ENCODE data around the gene MSMO1.
A peak's percentile ranks its signal among the peaks of the same experiment; 100 is the strongest.

Gene MSMO1

DNA sequence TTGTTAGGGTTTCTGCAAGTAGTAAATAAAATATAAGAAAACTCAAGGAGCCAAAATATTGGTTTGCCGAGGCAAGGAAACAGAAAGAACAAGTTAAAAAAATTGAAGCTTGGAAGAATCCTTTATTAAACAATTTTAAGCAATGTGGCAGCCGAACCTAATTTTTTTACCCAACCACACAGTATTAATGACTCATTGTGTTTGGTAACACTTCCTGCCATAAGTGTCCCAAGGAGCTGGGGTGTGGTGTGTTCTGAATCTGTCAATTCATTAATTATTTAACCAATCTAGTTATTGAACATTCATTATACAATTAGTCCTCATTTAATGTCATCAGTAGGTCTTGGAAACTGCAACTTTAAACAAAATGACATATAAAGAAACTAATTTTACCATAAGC is 32.0 kb downstream of the MSMO1 start:
- no peak overlapping the region for H3K4me3 ChIP-seq (ENCODE audit: control insufficient read depth, low read depth, low read length)
- no peak for DNase-seq (ENCODE audit: low read depth)
- TF ChIP-seq, protein P1, sequence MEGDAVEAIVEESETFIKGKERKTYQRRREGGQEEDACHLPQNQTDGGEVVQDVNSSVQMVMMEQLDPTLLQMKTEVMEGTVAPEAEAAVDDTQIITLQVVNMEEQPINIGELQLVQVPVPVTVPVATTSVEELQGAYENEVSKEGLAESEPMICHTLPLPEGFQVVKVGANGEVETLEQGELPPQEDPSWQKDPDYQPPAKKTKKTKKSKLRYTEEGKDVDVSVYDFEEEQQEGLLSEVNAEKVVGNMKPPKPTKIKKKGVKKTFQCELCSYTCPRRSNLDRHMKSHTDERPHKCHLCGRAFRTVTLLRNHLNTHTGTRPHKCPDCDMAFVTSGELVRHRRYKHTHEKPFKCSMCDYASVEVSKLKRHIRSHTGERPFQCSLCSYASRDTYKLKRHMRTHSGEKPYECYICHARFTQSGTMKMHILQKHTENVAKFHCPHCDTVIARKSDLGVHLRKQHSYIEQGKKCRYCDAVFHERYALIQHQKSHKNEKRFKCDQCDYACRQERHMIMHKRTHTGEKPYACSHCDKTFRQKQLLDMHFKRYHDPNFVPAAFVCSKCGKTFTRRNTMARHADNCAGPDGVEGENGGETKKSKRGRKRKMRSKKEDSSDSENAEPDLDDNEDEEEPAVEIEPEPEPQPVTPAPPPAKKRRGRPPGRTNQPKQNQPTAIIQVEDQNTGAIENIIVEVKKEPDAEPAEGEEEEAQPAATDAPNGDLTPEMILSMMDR (IDR thresholded peaks at IDR 0.05; ENCODE audit: control insufficient read depth, insufficient read depth, low read depth, low read length, missing control alignments), result no peak

DNA sequence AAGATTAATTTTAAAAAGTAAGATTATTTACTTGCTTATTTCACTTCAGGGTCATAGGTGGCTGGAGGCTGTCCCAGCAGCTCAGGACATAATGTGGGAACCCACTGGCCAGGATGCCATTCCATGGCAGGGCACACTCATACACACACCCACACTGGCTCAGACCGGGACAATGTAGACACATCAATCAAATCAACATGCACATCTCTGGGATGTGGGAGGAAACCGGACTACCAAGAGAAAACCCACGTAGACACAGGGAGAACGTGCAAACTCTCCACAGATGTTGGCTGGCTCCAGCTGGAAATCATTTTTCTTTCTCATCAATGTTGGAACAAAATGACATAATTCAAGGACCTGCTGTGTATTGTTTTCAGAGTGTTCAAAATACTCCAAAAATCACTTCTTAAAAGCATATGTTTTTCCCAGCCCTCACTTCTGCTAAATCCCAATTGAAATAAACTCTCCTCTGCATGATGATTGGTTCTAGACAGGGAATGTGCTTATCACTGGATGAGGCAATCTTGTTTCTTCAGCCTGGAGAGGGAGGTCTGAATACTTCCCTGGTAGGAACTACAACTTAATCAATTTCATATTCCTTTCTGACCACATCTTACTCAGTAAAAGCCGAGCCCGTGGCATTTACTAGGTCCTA is 32.7 kb downstream of the MSMO1 start:
- DNase-seq (ENCODE audit: low read depth), result peak; percentile 27
- H3K4me3 ChIP-seq (ENCODE audit: control insufficient read depth, low read depth, low read length), result no peak overlapping the region
- TF ChIP-seq, protein P1 (IDR thresholded peaks at IDR 0.05; ENCODE audit: control insufficient read depth, insufficient read depth, low read depth, low read length, missing control alignments), result no peak

DNA sequence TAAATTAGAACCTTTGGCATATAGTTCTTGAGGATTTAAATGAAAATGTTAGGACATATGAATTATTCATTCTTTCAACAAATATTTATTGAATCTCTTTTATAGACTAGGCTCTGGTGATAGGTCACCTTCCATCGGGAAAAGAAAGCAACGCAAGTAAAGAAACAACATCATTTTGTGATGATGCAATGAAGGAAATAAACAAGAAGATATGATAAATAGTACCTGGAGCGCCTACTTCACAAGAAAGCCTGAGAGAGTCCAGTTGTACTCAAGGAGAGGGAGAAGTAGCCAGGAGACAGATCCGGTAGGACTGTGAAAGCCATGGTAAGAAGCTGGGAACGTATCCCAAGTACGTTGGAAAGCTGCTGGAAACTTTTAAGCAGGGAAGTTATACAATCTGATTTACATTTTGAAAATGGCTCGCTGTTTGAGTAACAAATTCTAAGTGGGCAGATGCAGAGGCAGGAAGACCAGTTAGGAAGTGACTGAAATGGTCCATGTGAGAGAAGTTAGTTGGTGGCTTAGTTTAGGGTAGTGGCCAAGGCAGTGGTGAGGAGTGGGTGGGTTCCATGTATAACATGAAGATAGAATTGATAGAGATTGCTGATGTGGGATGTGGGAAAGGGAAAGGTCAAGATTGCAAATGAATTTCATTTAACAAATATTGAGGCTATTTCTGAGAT is 33.7 kb downstream of the MSMO1 start:
- no peak overlapping the region for H3K4me3 ChIP-seq (ENCODE audit: control insufficient read depth, low read depth, low read length)
- DNase-seq (ENCODE audit: low read depth), result no peak
- TF ChIP-seq, protein P1 (IDR thresholded peaks at IDR 0.05; ENCODE audit: control insufficient read depth, insufficient read depth, low read depth, low read length, missing control alignments), result no peak

DNA sequence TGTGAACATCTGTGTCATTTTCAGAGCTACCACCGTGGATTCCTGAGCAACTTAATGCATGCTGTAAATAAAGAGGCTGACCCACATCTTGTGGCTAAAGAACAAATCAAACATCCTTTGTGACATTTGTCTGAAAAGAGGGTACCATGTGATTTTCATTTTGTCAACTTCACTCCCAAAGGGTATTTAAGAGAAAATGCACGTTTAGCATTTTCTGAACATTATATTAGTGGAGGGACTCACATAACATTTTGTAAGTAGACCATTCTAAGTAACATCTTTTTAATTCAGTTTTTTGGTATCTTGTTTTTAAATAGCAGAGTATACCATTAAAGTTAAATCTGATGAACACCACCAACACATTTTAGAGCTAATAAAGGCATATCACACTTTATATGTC is 34.3 kb downstream of the MSMO1 start:
- H3K4me3 ChIP-seq (ENCODE audit: control insufficient read depth, low read depth, low read length), result no peak overlapping the region
- TF ChIP-seq, protein P1 (IDR thresholded peaks at IDR 0.05; ENCODE audit: control insufficient read depth, insufficient read depth, low read depth, low read length, missing control alignments), result no peak
- DNase-seq (ENCODE audit: low read depth), result no peak

DNA sequence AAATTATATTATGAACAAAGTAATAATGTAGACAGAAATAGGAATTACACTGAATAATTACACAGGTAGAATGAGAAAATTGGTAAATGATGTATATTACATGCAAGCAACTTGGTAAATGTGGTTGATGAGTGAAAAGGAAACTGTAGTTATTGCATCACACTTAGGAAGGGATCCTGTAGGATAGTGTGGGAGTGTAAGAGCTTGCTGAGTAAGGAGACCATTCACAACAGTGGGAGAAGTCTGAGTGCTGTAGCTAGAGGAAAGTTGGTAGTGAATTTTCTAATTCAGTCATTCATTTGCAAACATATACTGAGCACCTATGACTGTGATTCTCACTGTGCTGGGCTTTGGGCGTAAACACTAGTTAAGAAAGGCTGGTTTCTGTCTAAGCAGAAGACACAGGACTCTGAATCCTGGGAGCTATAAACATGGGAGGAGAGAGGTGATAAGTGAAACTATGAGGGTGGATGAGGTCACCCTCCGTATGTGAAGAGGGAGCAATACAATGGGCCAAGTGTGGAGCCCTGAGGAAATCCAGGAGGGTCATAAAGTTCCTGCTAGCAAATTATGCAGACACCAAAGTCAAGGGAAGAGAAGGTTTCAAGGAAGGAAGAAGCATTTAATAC is 37.1 kb downstream of the MSMO1 start:
- no peak for DNase-seq (ENCODE audit: low read depth)
- no peak overlapping the region for H3K4me3 ChIP-seq (ENCODE audit: control insufficient read depth, low read depth, low read length)
- TF ChIP-seq, protein P1 (IDR thresholded peaks at IDR 0.05; ENCODE audit: control insufficient read depth, insufficient read depth, low read depth, low read length, missing control alignments), result no peak

DNA sequence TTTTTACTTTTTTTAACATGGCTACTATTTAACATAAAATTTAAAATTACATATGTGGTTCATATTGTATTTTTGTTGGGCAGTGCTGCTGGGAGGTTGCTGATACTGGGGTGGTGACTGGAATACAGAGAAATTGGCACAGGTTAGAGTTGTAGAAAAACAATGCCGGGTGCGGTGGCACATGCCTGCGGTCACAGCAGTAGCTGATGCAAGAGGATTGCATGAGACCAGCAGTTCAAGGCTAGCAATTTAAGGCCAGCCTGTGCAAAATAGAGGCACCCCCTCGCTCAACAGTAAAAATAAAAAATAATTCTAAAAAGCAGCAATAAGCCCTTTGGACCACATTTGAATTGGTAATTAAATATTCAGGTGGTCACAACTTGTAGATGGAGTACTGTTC is 39.6 kb downstream of the MSMO1 start:
- TF ChIP-seq, protein P1 (IDR thresholded peaks at IDR 0.05; ENCODE audit: control insufficient read depth, insufficient read depth, low read depth, low read length, missing control alignments), result no peak
- no peak overlapping the region for H3K4me3 ChIP-seq (ENCODE audit: control insufficient read depth, low read depth, low read length)
- DNase-seq (ENCODE audit: low read depth), result no peak
